Activated CD4-positive, alpha-beta T cell treated with anti-CD3 and anti-CD28 coated beads, Interleukin-10, Interleukin-2, amounts not matched to agents 100 ng/mL and 50 ng/mL, durations not matched to agents 16 hours and 8 hours (primary cell): ENCODE results near the gene GFRA1.

ENCODE experiments used
- DNase-seq: peaks from one replicate; pipeline ENCODE4 v3.0.0-alpha.2; 2020

The GFRA1 gene

GRCh38 chr10:116015583-116016333 lies 257.2 kb downstream of the GFRA1 start:
- DNase-seq = no peak

- no peak for DNase-seq
Measured at GRCh38 chr10:116014871-116015582, 258.0 kb downstream of the GFRA1 start.

GRCh38 chr10:116014326-116014725 lies 258.7 kb downstream of the GFRA1 start:
- DNase-seq = no peak

- no peak for DNase-seq
Measured at GRCh38 chr10:116011929-116012328, 261.1 kb downstream of the GFRA1 start.

DNA sequence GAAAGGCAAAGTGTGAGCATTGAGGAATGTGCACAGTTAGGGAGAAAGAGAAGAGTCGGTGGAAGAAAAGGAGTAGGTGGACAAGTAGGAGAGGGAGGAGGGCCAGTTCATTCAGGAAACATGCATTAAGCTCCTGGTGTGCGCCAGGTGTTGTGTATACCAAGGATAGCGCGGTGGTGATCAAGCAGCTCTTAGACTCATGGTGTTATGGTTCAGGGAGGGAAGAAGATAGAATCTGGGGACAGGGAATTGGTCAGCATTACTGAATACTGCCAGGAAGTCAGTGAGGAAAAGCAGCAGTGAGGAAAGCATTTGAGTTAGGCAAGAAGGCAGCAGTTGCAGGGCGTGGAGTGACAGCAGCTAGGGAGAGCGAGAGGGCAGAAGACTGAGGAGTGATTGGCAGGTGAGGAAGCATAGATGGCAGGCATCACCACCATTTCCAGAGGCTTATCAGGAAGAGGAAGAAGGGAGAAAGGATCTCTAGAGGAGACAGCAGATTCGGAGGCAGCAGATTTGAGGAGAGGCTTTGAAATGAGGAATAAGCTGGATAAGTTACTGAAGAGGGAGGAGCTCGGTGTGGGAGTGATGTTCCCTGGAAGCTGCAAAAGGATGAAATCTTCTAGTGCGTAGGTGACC lies 265.6 kb downstream of the GFRA1 start:
- DNase-seq = no peak
